Activated T-cell treated with anti-CD3 and anti-CD28 coated beads, Interleukin-2, amount 50 U/mL, for 48 hours (primary cell): ENCODE measurements around the gene RAB3GAP2.
"Not testable (repeated sequence)": the region's sequence is repeated elsewhere in the genome, so short reads cannot be mapped to it uniquely, and the experiment has no call there.

Source experiments
- DNase-seq, 2 experiments: peaks; one replicate each; pipeline ENCODE4 v3.0.0-alpha.2; 2020

RAB3GAP2 gene

DNA sequence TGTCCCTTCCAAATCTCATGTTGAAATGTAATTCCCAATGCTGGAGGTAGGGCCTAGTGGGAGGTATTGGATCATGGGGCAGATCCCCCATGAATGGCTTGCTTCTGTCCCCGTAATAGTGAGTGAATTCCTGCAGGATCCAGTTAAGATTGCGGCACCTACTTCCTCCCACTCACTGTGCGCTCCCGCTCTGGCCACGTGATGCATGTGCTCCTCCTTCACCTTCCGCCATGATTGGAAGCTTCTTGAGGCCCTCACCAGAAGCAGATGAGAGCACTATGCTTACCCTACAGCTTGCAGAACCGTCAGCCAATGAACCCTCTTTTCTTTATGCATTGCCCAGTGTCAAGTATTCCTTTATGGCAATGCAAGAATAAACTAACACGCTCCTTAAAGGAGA, 14.9 kb upstream of the RAB3GAP2 start:
- no peak for DNase-seq

GRCh38 chr1:220283625-220284024, 11.4 kb upstream of the RAB3GAP2 start:
- DNase-seq, result no peak

- DNase-seq, result no peak
Observed at GRCh38 chr1:220281159-220281574, 8.9 kb upstream of the RAB3GAP2 start.

DNA sequence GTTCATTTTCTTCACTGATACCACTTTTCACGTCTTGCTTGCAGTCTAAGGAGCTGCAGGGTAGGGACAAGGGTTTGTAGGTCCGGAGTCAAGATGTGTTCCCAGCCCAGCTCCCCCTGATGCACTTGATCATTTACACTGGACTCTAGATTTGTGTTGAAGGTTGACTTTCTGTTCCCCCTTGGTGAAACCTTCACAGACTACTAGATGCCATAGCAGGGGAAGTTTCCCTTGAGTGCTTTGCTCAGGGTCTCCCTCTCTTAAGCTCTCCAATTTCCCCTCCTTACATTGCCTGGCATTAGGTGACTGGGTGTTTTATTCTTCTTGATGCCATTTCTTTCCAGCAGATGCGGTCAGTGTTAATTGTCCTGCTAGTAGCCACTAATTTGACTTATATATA, 8.0 kb upstream of the RAB3GAP2 start:
- no peak for DNase-seq

DNA sequence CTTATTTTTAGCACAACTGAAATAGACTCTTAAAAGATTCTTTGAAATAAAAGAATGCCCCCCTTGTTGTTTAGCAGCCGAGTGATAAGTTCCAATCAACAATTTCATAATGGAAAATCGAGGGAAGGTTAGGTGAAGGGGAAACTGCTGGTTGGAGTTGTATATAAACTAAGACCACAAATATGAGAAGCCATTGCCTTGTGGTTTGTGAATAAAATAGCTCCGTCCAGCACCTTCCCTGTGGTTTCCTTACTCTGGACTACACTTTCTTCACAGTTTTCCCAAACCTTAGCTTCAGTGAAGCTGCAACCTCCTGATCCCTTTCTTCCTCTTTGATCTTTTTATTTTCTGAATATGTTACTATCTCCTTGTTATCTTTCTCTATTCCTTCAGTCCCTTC, 6.7 kb upstream of the RAB3GAP2 start:
- DNase-seq, result no peak

DNA sequence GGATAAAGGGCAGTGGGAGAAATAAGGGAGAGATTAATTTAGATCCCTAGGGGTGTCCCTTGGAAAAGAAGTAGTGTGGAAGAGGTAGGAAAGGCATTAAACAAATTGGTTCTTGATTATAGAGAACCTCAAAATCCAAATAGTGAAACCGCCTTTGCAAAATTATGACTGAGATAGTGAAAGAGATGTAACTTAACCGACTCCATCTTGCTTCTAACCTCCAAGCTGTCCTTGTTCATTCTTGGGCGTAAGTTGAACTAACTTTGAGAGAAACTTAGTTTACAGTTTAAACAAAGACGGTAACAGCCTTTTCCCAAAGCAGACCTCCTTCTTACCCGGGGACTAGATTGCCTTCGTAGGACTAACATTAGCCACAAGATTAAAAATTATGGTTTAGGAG, 3.2 kb upstream of the RAB3GAP2 start:
- DNase-seq, result no peak

GRCh38 chr1:220274251-220274855, 2.1 kb upstream of the RAB3GAP2 start:
- no peak for DNase-seq

DNA sequence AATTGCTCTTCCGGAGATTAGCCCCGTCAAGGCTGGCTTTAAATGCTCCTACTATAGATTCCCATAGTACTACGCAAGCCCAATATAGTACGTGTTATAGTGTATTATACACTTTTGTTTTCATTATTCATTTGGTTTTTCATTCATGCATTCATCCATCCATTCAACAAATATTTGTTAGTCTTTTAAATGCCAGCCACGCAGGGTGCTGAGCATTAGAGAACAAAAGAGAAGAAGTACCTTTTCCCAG, 513 bp upstream of the RAB3GAP2 start:
- no peak for DNase-seq

DNA sequence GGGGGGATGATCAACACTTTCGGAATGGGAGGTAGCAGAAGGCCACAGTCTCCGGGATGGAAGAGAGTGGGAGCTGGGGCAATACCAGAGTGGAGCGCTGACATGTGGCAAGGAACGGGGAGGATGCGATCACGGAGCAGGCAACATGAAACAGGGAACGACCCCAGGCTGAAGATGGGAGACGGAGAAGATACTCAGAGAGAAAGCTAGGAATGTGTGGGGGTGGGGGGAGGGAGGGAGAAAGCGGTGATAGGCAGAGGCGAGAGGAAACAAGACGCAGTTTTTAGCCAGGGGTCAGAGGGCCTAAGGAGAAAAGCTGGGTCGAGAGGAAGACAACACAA, 577 bp downstream of the RAB3GAP2 start:
- DNase-seq, result no peak

DNA sequence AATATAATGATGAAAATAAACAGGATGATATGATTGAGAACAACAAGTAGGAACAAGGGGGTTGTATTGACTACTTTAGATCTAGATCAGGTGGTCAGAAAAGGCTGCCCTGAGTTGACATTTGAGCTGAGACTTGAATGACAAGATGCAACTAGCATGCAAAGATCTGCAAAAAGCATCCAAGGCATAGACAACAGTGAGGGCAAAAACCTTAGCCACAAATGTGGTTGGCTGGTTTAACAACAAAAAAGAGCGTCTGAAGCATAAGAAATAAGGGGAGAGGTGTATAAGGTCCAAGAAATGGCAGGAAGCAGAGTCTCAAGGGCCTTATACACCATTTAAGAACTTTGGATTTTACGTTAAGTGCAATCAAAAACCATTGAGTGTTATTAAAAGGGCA, 3.2 kb downstream of the RAB3GAP2 start:
- no peak for DNase-seq

DNA sequence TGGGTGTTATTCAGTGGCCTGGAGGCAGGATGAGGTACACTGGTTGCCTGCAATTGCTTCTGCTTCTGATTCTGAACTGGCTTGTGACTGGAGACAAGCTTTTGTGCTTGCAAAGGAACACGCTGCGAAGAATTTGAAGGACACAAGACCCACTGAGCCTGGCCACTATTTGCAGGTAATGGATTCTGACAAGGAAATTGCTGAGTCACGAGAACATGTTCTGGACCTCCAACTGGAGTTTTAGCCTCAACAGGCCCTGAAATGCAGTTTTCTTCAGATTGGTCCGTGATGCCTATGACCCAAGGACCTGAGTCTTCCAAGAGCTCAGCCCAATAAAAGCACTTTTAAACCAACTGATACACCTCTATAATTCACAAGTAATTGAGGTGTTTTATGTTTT, 4.6 kb downstream of the RAB3GAP2 start:
- DNase-seq, result no peak

DNA sequence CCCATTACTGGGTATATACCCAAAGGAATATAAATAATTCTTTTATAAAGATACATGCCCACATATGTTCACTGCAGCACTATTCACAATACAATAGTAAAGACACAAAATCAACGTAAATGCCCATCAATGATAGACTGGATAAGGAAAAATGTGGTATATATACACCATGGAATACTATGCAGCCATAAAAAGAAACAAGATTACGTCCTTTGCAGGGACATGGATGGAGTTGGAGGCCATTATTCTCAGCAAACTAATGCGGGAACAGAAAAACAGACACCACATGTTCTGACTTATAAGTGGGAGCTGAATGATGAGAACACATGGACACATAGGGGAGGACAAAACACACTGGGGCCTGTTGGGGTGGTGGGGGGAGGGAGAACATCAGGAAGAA, 12.0 kb downstream of the RAB3GAP2 start:
- not testable (repeated sequence) for DNase-seq

- DNase-seq, result not testable (repeated sequence)
Observed at GRCh38 chr1:220259756-220260155, 12.5 kb downstream of the RAB3GAP2 start.

DNA sequence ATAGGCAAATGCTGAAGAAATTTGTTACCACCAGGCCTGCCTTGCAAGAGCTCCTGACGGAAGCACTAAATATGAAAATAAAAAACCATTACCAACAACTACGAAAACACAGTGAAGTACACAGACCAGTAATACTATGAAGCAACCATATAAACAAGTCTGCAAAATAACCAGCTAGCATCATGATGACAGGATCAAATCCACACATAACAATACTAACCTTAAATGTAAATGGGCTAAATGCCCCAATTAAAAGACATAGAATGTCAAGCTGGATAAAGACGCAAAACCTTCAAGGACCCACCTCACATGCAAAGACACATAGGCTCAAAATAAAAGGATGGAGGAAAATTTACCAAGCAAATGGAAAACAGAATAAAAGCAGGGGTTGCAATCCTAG, 16.1 kb downstream of the RAB3GAP2 start:
- DNase-seq, result not testable (repeated sequence)

- no peak for DNase-seq
Observed at GRCh38 chr1:220255204-220255603, 17.0 kb downstream of the RAB3GAP2 start.

DNA sequence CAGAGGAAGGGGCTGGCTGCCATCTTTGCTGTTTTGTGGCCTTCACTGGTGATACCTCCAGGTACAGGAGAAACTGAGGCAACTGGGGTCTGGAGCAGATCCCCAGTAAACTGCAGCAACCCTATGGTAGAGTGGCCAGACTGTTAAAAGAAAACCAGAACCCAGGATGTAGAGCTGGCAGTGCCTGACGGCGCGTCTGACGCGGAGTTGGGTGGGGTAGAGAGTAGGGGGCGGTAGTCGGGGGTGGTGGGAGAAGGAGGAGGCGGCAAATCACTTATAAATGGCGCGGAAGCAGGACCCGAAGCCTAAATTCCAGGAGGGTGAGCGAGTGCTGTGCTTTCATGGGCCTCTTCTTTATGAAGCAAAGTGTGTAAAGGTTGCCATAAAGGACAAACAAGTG, 19.0 kb downstream of the RAB3GAP2 start:
- DNase-seq, result not testable (repeated sequence)

GRCh38 chr1:220251272-220251671, 21.0 kb downstream of the RAB3GAP2 start:
- no peak for DNase-seq

- no peak for DNase-seq
Observed at GRCh38 chr1:220250681-220251080, 21.6 kb downstream of the RAB3GAP2 start.

DNA sequence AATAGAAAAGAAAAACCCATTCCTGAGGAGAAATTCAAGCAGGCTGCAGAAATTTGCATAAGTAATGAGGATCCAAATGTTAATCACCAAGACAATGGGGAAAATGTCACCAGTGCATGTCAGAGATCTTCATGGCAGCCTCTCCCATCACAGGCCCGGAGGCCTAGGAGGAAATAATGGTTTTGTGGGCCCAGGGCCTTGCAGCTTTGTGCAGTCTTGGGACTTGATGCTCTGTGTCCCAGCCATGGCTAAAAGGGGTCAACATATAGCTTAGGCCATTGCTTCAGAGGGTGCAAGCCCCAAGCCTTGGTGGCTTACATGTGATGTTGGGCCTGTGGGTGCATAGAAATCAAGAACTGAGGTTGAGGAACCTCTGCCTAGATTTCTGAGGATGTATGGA, 22.7 kb downstream of the RAB3GAP2 start:
- DNase-seq, result no peak

DNA sequence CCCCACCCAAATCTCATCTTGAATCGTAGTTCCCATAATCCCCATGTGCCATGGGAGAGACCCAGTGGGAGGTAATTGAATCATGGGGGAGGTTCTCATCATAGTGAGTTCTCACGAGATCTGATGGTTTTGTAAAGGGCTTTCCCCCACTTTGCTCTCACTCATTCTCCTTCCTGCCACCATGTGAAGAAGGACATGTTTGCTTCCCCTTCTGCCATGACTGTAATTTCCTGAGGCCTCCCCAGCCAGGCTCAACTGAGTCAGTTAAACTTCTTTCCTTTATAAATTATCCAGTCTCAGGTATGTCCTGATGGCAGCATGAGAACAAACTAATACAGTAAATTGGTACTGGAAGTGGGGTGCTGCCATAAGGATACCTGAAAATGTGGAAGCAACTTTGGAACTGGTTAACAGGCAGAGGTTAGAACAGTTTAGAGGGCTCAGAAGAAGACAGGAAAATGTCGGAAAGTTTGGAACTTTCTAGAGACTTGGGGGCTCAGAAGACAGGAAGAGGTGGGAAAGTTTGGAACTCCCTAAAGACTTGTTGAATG, 23.5 kb downstream of the RAB3GAP2 start:
- not testable (repeated sequence) for DNase-seq

DNA sequence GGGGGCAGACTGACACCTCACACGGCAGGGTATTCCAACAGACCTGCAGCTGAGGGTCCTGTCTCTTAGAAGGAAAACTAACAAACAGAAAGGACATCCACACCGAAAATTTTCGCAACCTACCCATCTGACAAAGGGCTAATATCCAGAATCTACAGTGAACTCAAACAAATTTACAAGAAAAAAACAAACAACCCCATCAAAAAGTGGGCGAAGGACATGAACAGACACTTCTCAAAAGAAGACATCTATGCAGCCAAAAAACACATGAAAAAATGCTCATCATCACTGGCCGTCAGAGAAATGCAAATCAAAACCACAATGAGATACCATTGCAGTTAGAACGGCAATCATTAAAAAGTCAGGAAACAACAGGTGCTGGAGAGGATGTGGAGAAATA, 26.4 kb downstream of the RAB3GAP2 start:
- DNase-seq, result not testable (repeated sequence)

GRCh38 chr1:220243947-220244346, 28.3 kb downstream of the RAB3GAP2 start:
- no peak for DNase-seq

DNA sequence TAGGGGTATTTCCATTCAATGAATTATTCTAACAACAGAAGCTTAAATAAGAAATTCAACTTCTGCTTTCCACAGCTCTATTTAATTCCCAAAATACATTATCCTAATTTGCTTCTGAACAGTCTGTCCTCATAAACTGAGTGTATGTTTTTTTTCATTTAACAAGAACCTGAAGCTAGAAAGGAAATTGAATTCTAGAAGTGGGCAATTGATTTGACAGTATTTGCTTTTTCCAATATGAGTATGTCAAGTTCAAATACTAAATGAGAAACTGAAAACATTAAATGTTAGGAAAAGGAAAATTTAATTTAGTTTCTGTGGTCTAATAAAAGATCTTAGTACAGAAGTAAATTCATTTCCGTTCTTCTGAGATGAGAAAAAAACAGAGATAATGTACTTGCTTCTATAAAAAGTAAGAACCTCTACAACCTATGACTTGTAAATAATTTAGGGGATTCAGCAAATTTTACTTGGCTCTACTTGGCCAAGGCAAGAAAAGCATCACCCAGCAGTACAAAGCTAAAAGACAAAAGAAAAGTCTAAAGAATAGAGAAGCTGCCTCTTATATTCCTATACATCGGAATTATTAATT, 31.1 kb downstream of the RAB3GAP2 start:
- no peak for DNase-seq

- no peak for DNase-seq
Observed at GRCh38 chr1:220239966-220240365, 32.3 kb downstream of the RAB3GAP2 start.

- DNase-seq, result no peak
Observed at GRCh38 chr1:220239213-220239612, 33.0 kb downstream of the RAB3GAP2 start.
